ENCODE data around the gene BTNL9.
"Not testable (repeated sequence)": the region's sequence is repeated elsewhere in the genome, so short reads cannot be mapped to it uniquely, and the experiment has no call there.

BTNL9 gene

DNA sequence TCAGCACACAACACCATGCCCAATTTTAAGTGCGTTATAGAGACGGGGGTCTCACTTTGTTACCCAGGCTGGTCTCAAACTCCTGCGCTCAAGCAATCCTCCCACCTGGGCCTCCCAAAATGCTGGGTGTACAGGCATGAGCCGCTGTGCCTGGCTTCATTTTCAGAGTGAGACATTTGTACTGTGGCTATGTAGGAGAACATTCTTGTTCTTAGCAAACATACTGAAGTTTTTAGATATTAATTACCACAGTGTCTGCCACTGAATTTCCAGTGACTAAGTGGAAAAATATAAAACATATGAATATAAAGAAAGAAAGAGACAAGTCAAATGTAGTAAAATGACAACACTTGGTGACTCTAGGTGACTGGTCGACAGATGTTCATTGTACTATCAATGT is 20.9 kb downstream of the BTNL9 start:
- DNase-seq (ENCODE audit: low read depth in 2 of 2), result no peak

DNA sequence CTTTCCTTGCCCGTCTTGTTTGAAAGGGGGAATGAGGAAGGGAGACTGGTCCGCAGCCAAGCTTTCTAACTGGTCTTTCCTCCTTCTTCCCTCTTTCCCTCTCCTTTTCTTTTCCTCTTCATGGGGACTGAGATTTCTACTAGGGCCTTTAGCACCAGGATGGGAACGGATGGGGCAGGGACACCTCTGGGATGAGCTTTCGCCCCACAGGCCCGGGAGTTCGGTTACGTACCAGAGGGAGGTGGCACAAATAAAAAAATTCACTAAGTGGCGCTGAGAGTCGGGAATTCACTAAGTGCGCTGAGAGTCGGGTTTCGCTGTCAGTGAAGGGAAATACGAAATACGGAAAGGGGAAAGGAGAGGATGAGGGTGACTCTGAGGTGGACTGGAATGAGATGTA is 21.6 kb downstream of the BTNL9 start:
- DNase-seq (ENCODE audit: low read depth in 2 of 2), result no peak

DNA sequence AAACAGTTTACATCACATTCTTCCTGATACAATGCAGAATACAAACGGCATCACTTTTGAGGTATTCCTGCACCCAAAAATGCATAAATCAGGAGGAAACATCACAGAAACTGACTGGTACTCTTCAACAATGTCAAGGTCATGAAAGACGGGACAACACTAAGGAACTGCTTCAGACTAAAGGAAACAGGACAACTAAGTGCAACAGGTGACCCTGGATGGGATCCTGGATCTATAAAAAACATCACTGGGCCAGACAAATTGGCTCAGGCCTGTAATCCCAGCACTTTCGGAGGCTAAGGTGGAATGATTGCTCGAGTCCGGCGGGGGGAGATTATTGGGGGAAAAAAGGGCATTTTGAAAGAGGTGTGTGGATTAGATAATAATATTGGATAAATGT is 22.6 kb downstream of the BTNL9 start:
- no peak for DNase-seq (ENCODE audit: low read depth in 2 of 2)

DNA sequence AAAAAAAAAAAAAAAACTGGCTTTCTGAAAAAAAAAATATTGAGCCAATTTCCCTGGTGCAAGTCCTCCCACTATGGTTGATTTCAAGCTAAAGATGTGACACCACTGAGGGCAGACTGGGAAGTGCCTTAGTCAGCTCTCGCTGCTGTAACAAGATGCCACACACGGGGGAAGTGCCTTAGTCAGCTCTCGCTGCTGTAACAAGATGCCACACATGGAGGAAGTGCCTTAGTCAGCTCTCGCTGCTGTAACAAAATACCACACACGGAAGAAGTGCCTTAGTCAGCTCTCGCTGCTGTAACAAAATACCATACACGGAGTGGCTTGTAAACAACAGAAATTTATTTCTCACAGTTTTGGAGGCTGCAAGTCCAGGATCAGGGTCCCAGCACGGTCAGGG is 23.4 kb downstream of the BTNL9 start:
- no peak for DNase-seq (ENCODE audit: low read depth in 2 of 2)

DNA sequence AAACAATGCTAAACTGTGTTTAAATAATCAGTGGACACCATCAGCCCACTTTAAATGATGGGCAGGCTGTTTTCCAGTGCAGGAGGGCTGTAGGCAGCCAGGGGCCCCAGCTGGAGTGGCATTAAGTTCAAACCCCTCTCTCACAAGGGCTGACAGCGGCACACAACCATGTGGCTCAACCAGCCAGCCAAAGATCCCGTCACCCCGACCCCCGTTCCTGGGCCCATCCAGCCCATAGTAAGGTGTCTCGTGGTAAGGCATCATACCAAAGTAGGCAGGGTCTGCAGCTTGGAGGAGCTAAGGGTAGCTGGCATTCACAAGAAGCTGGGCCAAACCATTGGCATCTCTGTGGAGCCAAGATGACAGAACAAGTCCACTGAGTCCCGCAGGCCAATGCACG is 24.9 kb downstream of the BTNL9 start:
- DNase-seq (ENCODE audit: low read depth in 2 of 2), result no peak

DNA sequence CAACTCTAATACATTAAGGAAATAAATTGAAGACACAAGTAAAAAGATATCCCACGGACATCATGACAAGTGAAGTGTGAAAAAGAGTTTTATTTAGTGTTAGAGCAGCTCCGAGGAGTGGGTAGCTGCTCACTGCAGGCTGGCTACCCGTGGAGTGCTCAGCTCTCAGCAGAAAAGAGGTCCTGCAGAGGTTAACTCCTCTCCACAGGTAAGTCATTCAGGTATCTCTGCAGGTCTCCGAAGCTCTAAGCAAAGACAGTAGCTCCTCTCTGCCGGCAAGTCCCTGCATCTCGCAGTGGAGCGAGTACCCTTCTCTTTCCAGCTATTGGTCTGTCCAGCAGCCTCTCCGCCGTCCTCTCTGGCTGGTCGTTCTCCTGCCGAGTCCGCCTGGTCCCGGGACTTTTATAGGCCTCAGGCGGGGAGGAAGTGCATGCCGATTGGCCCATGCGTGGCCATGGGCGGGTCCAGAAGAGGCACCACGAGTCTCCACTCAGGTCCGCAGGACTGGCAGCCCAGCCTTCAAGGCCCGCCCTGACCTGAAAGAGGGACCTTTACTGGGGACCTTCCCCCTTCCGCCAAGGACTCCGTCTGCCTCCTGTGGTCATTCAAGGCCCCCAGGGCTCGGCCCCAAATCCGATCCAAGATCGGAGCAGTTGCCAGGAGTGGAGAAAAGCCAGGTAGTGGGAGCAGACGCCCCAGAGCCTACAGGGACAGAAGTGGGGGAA is 29.9 kb downstream of the BTNL9 start:
- no peak for DNase-seq (ENCODE audit: low read depth in 2 of 2)

DNA sequence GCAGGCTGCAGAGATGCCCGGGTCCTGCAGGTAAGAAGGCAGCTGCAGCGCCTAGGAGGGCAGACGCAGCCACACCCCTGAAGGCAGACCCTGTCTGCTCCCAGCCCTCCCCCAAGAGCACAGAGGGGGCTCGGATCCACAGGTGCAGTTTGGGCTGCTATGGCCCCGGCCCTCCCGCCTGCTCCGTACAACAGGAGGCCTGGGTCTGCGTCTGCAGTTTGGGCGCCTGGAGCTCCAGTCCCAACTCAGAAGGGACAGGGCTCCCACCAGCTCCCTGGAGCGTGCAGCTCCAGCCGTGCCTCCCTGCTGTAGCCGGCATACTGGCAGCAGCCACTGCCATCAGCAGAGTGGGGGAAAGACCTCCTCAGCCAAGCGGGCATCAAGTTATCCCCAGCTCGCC is 30.5 kb downstream of the BTNL9 start:
- DNase-seq (ENCODE audit: low read depth in 2 of 2), result no peak

DNA sequence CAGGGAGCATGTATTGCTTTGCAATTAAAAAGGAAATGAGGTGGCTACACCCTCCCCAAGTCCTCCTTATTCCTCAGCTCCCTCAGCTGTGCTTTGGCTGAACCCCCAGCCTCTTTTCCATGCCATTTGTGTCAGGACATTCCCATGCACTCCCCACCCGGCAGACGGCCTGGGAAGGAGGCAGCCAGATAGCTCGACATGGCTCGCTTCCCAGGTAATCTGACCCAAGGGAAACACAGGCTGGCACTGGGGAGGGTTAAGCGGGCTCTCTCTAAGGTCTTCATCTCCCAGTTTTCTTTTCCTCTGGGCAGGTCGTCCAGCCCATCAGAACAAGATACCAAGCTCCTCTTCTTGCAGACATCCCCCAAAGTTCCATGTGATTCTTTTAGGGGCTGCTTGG is 31.2 kb downstream of the BTNL9 start:
- no peak for DNase-seq (ENCODE audit: low read depth in 2 of 2)

DNA sequence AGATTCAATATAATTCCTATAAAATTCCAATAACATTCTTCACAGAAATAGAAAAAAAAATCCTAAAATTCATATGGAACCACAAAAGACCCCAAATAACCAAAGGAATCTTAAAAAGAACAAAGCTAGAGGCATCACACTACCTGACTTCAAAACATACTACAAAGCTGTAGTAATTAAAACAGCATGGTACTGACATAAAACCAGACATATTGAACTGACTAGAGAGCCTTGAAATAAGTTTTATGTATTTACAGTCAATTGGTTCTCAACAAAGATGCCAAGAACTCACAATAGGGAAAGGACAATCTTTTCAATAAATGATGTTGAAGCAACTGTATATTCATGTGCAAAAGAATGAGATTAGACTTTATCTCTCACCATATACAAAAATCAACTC is 36.9 kb downstream of the BTNL9 start:
- DNase-seq (ENCODE audit: low read depth in 2 of 2), result no peak

DNA sequence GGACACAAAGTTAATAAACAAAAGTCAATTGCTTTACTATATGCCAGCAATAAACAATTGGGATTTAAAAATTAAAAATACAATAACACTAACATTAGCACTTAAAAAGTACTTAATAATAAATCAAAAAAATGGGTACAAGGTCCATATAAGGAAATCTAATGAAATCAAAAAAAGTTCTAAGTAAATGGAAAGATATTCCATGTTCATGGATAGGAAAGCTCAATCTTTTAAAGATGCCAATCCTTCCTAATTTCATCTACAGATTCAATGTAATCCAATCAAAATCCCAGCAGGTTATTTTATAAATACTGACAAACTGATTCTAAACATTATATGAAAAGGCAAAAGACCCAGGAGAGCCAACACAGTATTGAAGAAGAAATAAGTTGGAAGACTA is 41.9 kb downstream of the BTNL9 start:
- DNase-seq (ENCODE audit: low read depth in 2 of 2), result no peak

DNA sequence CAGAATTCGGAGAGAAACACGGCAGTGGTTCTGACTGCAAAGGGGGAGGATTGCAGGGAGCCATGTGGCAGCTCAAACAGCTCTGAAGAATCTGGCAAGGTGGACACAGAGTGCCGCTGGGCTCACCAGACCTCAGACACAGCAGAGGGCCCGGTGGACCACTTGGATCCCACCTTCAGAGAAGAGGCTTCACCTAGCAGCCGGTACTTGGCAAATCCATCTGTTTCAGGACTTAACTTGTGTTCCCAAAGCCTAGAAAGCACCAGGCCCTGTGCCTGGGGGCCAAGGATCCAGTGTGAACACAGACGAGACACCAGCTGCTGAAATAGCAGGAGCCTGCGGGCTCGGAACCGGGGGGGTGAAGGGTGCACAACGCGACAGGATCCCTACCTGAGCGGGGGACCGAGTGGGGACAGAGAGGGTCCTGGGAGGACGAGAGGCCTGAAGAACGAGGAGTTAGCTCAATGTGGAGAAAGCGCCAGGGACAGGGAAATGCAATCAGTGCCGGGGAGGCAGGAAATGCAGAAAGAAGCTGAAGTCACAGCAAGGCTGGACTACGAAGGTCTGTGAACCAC is 44.6 kb downstream of the BTNL9 start:
- DNase-seq (ENCODE audit: low read depth in 2 of 2), result no peak

DNA sequence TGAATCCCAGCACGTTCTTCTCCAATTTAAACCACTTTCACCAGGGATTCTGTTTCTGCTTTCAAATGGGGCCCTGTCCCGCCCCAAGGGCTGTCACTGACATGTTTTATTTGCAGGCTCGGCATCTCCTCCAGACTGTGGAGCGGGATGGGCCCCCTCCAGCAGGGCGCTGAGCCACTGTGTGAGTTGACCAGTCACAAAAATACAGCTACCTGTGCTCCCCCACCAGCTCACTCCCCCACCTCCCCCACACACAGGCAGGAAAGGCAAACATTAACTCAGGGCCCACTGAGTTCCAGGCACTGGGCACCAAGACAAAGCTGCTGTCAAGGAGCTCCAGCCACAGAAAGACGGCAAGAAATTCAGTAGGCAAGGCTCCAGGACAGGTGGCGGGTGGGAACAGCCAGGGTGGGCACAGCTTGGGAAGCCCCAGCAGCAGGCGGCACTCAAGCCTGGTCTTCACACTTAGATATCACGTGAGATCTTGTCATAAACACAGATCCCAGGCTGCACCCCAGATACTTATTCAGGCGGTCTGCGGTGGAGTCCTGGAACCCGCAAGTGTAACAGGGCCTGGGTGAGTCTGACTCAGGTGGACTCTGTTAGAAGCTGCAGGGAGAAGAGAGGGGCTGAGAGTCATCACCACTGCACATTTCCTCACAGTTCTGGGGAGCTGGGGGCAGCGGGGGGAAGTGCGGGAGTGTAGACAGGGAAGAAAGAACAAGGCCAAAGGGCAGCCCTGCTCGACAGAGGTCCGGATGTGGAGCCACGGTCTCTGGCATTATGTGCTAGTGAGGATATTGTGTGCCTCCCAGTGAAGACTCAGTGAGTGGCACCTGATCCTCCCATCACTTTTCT is 46.2 kb downstream of the BTNL9 start:
- no peak for DNase-seq (ENCODE audit: low read depth in 2 of 2)

DNA sequence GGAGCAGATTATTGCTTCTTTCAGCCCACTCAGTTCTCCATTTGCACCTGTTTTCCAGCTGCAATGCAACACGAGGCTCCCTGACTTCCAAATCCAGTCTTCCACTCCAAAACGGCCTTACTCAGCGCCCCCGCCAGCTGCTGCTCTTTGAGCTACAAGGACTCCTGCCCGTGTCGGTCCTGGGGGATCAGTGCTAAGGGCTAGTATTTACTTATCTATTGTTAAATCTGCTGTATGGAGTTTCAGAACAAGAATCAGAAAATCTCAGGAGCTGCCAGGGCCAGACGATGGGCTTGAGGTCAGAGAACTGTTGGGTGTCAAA is 46.8 kb downstream of the BTNL9 start:
- DNase-seq (ENCODE audit: low read depth in 2 of 2), result no peak

DNA sequence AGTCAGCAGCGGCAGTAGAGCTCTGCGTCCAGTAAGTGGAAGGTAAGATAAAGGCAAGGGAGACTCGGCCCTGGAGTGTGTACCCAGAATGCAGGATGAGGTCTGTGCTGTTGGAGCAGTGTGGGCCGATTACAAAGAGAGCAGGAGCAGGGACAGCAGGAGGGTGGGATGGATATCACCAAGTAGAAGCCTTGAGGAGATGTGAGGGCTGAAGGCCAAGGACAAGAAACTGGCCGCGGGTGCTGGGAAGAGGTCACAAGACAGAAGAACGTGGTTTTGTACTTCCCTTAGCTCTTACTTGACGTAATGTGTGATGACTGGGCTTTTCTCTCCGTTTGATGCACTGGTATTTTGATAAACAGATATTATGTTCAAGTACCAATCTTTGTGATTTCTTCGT is 47.2 kb downstream of the BTNL9 start:
- no peak for DNase-seq (ENCODE audit: low read depth in 2 of 2)

DNA sequence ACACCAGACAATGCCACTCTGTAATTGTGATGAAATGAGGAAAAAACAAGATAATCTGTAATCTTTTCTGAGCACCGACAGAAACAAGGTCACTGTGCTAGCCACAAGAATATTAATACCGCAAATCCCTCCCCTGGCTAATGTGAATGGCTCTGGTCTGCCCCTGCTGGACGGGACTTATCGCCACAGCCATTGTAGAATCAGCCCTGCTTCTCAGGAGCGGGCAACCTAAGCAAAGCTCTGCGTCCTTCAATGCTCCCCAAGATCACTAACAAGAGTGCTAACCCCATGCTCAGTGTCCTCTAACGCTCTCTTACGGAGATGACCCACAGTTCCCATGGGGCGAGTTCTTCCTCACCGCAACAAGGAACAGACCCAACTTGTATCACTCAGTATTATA is 48.2 kb downstream of the BTNL9 start:
- no peak for DNase-seq (ENCODE audit: low read depth in 2 of 2)

DNA sequence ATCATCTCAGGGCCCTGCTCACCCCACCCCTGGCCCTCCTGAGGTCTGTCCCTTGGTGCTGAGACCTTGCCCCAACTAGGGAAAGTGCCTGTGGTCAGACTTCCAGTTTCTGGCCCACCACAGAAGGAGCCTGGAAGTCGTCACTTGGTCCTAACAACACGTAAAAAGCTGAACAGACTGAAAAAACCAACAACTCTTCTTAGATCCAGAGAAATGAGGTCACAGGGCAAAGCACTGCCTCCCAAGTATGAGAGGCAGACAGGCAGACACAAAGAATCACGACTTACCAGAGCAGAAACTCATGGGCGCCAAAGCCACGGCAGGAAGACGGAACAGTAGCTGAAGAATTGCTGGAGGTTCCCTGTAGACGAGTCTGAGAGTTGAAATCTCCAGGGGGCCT is 52.4 kb downstream of the BTNL9 start:
- DNase-seq (ENCODE audit: low read depth in 2 of 2), result no peak

DNA sequence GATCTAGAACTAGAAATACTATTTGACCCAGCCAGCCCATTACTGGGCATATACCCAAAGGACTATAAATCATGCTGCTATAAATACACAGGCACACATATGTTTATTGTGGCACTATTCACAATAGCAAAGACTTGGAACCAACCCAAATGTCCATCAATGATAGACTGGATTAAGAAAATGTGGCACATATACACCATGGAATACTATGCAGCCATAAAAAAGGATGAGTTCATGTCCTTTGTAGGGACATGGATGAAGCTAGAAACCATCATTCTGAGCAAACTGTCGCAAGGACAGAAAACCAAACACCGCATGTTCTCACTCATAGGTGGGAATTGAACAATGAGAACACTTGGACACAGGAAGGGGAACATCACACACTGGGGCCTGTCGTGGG is 55.1 kb downstream of the BTNL9 start:
- DNase-seq (ENCODE audit: low read depth in 2 of 2), result not testable (repeated sequence)

DNA sequence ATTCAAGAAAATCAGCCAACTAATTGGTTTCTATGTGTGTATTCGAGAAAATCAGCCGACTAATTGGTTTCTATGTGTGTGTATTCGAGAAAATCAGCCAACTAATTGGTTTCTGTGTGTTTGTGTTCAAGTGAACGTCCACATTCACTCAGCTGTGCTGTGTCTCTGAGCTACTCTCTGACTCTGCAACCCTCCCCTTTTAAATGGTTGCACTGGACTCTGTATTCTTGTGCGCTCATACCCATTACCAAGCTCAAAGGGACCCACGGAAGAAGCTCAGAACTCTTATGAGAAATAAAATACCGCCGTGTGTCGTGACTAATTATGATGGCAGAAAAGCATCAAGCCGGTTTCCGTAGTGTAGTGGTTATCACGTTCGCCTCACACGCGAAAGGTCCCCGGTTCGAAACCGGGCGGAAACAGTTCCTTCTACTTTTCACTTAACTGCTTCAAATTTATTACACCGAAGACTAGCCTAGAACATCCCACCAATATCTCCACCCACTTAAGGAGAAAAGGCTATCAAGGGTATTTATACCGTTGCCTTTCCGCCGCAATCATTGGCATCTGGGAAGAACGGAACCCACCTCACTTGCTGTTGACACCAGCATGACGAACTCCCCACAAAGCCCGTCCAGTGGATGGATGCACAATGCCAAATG is 56.8 kb downstream of the BTNL9 start:
- DNase-seq (ENCODE audit: low read depth in 2 of 2), result not testable (repeated sequence)

DNA sequence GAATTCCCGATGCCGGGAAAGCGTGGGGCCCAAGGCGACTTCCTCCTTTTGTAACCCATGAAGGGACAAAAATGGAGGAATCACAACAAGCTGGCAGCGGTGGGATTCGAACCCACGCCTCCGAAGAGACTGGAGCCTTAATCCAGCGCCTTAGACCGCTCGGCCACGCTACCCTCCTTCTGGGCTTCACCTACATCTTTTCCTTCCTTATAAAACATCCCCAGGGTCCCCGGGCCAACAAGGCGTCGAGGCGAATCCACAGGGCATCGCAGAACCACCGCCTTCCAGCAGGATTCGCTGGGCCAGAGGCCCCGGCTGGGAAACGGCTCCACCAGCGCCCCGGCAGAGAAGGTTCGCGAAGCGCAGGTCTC is 57.3 kb downstream of the BTNL9 start:
- not testable (repeated sequence) for DNase-seq (ENCODE audit: low read depth in 2 of 2)

DNA sequence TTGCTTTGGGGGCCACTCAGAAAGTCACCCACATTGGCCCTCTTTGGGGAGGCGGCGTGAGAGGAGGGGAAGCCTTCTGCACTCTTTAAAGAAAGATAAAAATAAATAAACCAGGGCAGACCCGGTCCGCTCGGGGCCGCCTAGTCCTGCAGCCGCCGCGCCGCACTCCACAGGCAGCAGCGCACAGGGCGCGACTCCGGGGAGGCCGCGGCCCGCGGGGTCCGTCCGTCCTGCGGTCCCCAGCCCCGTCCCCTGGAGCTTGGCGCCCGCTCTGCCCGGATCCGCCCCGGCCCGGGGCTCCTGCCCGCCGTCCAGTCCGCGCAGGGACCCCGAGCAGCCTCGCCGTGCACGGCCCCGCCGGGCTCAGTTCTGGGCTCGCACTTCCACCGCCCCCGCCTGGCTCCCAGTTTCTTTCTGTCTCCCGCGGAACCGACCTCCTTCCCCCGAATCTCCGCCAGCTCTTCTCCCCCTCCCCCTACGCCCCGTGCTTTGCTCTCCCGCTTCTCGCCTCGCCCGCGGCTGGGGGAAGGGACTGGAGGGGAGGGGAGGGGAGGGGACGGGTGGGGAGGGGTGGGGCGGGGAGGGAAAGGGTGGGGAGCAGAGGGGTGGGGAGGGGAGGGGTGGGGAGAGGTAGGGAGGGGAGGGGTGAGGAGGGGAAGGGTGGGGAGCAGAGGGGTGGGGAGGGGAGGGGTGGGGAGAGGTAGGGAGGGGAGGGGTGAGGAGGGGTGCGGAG is 57.9 kb downstream of the BTNL9 start:
- DNase-seq (ENCODE audit: low read depth in 2 of 2), result not testable (repeated sequence)

DNA sequence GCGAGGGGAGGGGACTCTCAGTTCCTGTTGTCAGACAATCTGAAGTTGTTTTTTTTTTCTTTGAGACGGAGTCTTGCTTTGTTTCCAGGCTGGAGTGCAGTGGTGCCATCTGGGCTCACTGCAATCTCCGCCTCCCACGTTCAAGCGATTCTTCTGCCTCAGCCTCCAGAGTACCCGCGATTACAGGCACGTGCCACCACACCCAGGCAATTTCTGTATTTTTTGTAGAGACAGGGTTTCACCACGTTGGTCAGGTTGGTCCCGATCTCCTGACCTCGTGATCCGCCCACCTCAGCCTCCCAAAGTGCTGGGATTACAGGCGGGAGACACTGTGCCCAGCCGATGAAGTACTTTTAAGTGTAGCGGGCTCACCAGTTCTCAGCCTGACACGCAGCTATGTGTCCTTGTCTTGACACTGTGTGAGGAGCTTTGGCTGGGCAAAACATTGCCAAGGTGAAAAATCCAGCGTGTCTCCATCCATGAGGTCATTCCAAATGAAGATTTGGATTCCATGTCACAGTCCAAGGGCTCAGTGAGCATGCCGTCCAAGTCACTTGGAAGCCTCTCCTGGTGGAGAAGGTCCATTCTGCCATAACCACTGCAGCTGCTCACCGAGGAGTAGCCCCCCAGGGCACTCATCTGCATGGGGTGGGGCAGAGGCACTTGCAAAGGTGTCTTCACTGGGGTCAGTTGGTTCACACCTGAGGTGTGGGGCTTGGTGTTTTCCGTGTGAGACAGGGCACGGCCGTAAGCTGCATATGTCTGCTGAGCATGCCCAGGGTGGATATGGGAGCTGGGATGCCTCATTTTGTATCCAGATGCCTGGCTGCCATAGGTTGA is 58.9 kb downstream of the BTNL9 start:
- no peak for DNase-seq (ENCODE audit: low read depth in 2 of 2)

All from activated CD8-positive, alpha-beta memory T cell treated with anti-CD3 and anti-CD28 coated beads for 4 hours (primary cell).